Measurements from ENCODE around the gene DHCR7. TPM values are rescaled to one million over a fixed set of nuclear protein-coding genes. Genes with fewer than 3 reads are reported as not detected.

Gene DHCR7
- total and polyA plus RNA-seq, 2 donors (not counting 1 experiment from before 2014, with no cell fraction given) = 6.9 to 15.3 TPM

- no peak for ATAC-seq (ENCODE audit: low read depth)
- Mint-ChIP-seq H3K4me3 (no peak overlapping the region), H3K27me3 (no peaks in the 10 kb centered on the region), H3K9me3 (ENCODE audit: insufficient read depth) (no peaks in the 10 kb centered on the region), H3K27ac (no peak overlapping the region), H3K4me1 (no peaks in the 10 kb centered on the region)
- no peak for TF ChIP-seq EZH2 (IDR thresholded peaks at IDR 0.05; ENCODE audit: borderline replicate concordance, insufficient read depth, low read depth, low read length, poor library complexity, severe bottlenecking)
- TF ChIP-seq, protein P1, sequence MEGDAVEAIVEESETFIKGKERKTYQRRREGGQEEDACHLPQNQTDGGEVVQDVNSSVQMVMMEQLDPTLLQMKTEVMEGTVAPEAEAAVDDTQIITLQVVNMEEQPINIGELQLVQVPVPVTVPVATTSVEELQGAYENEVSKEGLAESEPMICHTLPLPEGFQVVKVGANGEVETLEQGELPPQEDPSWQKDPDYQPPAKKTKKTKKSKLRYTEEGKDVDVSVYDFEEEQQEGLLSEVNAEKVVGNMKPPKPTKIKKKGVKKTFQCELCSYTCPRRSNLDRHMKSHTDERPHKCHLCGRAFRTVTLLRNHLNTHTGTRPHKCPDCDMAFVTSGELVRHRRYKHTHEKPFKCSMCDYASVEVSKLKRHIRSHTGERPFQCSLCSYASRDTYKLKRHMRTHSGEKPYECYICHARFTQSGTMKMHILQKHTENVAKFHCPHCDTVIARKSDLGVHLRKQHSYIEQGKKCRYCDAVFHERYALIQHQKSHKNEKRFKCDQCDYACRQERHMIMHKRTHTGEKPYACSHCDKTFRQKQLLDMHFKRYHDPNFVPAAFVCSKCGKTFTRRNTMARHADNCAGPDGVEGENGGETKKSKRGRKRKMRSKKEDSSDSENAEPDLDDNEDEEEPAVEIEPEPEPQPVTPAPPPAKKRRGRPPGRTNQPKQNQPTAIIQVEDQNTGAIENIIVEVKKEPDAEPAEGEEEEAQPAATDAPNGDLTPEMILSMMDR (IDR thresholded peaks at IDR 0.05) = no peak
- Histone ChIP-seq H3K27me3 (replicated peaks in 1 of 4; ENCODE audit: control extremely low read depth in 1 of 4, control insufficient read depth in 3 of 4, insufficient read depth in 4 of 4, low read length in 3 of 4) (no peaks in the 10 kb centered on the region), H3K9ac (ENCODE audit: low read length) (no peak overlapping the region), H3K79me2 (ENCODE audit: control insufficient read depth, insufficient read depth, low read length) (no peaks in the 10 kb centered on the region), H3K4me2 (replicated peaks; ENCODE audit: low read depth, low read length, poor library complexity, severe bottlenecking) (no peak overlapping the region), H3K36me3 (replicated peaks in 1 of 2; ENCODE audit: control extremely low read depth in 1 of 2, control insufficient read depth in 1 of 2, extremely low read depth in 1 of 2, insufficient read depth in 2 of 2, low read length in 1 of 2) (peaks cover 1 to 83% of the 10 kb centered on the region in 2 experiments), H3K4me3 (ENCODE audit: control extremely low read depth in 1 of 5, extremely low read depth in 1 of 5, insufficient read depth in 1 of 5, low read depth in 2 of 5, low read length in 4 of 5) (no peak overlapping the region), H3K4me1 (ENCODE audit: control insufficient read depth in 2 of 2, insufficient read depth in 2 of 2, low read length in 2 of 2) (no peaks in the 10 kb centered on the region), H3K27ac (ENCODE audit: low read length in 2 of 2) (no peak overlapping the region), H4K20me1 (ENCODE audit: control insufficient read depth, insufficient read depth, low read length, poor library complexity, severe bottlenecking) (no peaks in the 10 kb centered on the region), H3K9me3 (ENCODE audit: control extremely low read depth in 1 of 3, control insufficient read depth in 2 of 3, insufficient read depth in 1 of 3, low read length in 2 of 3) (peaks cover 0 to 3% (median 0%) of the 10 kb centered on the region in 3 donors), H2AFZ (ENCODE audit: insufficient read depth, low read depth, low read length, poor library complexity, severe bottlenecking) (no peak overlapping the region)
- 95% methylated on average over 25 of the region's 25 CpGs for WGBS (ENCODE audit: insufficient coverage)
- no peak for DNase-seq
- intact Hi-C loops (cut with micrococcal nuclease) = no loop called here
- POLR2A ChIA-PET = no interaction called here
- CTCF ChIA-PET = no interaction called here
Observed at GRCh38 chr11:71477641-71478527, 29.7 kb upstream of the DHCR7 start.

DNA sequence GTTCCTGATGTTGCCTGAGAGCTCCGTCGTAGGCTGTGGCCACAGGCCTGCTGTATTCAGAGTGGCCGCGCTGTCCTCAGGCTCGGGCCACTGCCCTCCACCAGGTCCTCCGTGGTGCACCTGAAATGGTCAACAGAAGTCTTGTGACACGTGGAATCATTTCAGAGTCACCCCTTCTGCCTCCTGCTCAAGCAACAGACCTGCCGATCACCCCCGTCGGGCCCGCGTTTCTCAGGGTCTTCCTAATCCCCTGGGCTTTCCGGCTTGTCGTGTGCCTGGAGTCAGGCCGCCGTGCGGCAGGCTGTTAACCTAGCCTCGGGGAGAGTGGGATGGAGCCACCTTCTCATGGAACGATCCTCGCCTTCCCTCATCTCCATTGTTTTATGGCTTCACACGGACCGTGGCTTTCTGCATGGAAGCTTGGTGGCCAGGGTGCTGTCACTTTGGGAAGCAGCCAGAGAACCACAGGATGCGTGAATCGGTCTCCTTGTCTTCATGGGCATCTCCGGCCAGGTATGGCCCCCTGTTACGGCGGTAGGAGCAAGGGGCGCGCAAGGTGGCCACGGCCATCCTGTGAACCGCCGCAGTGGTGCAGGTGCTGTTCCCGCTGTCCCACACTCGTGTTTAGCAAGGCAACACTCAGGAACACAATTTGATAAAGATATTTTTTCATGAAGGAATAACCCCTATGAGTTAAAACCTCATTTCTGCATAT, 28.9 kb upstream of the DHCR7 start:
- H4K20me1 ChIP-seq (ENCODE audit: control insufficient read depth, insufficient read depth, low read length, poor library complexity, severe bottlenecking) = no peaks in the 10 kb centered on the region
- WGBS (ENCODE audit: insufficient coverage) = 98% methylated on average over 28 of the region's 34 CpGs
- peaks cover 1 to 82% of the 10 kb centered on the region in 2 experiments for H3K36me3 ChIP-seq (replicated peaks in 1 of 2; ENCODE audit: control extremely low read depth in 1 of 2, control insufficient read depth in 1 of 2, extremely low read depth in 1 of 2, insufficient read depth in 2 of 2, low read length in 1 of 2)
- Mint-ChIP-seq H3K4me3 (no peak overlapping the region), H3K4me1 (no peaks in the 10 kb centered on the region), H3K9me3 (ENCODE audit: insufficient read depth) (no peaks in the 10 kb centered on the region), H3K27me3 (no peaks in the 10 kb centered on the region), H3K27ac (no peak overlapping the region)
- ChIA-PET CTCF (no interaction called here), POLR2A (no interaction called here)
- no peak for DNase-seq
- no peak overlapping the region for H3K4me2 ChIP-seq (replicated peaks; ENCODE audit: low read depth, low read length, poor library complexity, severe bottlenecking)
- no peaks in the 10 kb centered on the region for H3K4me1 ChIP-seq (ENCODE audit: control insufficient read depth in 2 of 2, insufficient read depth in 2 of 2, low read length in 2 of 2)
- intact Hi-C loops (cut with micrococcal nuclease) = no loop called here
- no peak for ATAC-seq (ENCODE audit: low read depth)
- no peaks in the 10 kb centered on the region for H3K79me2 ChIP-seq (ENCODE audit: control insufficient read depth, insufficient read depth, low read length)
- no peaks in the 10 kb centered on the region for H3K27me3 ChIP-seq (replicated peaks in 1 of 4; ENCODE audit: control extremely low read depth in 1 of 4, control insufficient read depth in 3 of 4, insufficient read depth in 4 of 4, low read length in 3 of 4)
- H2AFZ ChIP-seq (ENCODE audit: insufficient read depth, low read depth, low read length, poor library complexity, severe bottlenecking) = no peak overlapping the region
- TF ChIP-seq EZH2 (IDR thresholded peaks at IDR 0.05; ENCODE audit: borderline replicate concordance, insufficient read depth, low read depth, low read length, poor library complexity, severe bottlenecking) = no peak
- TF ChIP-seq, protein P1 (IDR thresholded peaks at IDR 0.05) = no peak
- peaks cover 0 to 3% (median 0%) of the 10 kb centered on the region in 3 donors for H3K9me3 ChIP-seq (ENCODE audit: control extremely low read depth in 1 of 3, control insufficient read depth in 2 of 3, insufficient read depth in 1 of 3, low read length in 2 of 3)
- no peak overlapping the region for H3K27ac ChIP-seq (ENCODE audit: low read length in 2 of 2)
- no peak overlapping the region for H3K9ac ChIP-seq (ENCODE audit: low read length)
- H3K4me3 ChIP-seq (ENCODE audit: control extremely low read depth in 1 of 5, extremely low read depth in 1 of 5, insufficient read depth in 1 of 5, low read depth in 2 of 5, low read length in 4 of 5) = no peak overlapping the region
